Ammon's horn (tissue), 1 donor: ENCODE data around the gene NPR1.
"Not testable (repeated sequence)": the region's sequence is repeated elsewhere in the genome, so short reads cannot be mapped to it uniquely, and the experiment has no call there.

Experiments used
- DNase-seq: peaks from one replicate; pipeline ENCODE4 v3.0.0-alpha.2; 2016; ENCODE audit warnings: low spot score

NPR1 gene

DNA sequence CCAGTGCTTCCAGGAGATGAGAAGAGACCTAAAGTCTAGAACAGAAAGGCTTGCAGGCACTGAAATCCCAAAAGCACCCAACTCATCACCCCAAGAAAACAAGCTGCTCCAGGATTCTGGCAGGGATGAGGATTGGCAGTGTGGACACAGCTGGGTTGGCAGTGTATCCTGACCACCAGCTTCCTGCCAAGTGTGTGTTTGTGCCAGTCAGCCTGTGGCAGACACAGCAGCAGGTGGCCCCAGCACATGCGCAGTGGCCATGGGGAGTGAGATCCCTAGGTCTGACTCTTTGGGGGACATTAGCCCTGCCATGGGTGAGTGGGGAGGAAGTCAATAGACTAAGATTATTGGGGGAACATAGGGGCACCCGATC, 28.6 kb upstream of the NPR1 start:
- DNase-seq: peak; percentile 92

- DNase-seq: no peak
These were observed 26.7 kb upstream of the NPR1 start for GRCh38 chr1:153651771-153652170.

DNA sequence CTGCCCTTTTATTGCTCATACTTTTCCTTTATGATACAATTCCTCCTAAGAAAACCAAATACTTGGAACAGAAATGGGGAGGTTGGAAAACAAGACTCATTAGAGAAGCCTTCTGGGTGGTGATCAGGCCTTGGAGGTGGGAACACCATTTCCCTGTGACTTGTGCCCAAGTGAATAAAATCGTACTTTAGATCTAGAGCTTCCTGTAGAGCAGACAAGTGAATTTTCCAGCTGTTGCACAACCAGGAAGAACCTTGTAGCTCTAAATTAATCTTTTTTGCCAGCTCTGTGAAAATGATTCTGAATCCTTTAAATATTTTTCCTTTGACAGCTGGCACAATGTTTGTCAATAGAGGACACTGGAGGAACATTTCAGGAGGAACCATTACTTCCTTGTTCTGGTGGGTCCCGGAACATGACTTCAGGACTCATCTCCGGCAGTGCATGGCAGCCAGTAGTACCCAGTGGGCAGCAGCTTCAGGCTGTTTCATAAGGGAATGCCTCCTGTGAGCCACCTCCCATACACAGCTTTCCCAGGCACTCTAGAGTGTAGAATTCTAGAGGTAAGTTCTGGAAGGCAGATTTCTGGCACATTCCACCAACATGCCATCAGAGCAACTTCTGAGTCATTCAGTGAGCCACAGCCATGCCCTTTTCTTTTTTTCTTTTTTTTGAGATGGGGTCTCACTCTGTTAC, 25.5 kb upstream of the NPR1 start:
- no peak for DNase-seq

- no peak for DNase-seq
These were observed 23.2 kb upstream of the NPR1 start for GRCh38 chr1:153655333-153655732.

GRCh38 chr1:153658400-153659174, 19.9 kb upstream of the NPR1 start, which contains the start of gene SNAPIN:
TSS of gene SNAPIN (plus strand) at chr1:153658703. CDS start at chr1:153658744, 41 bp downstream.
- DNase-seq: peak; percentile 92

- DNase-seq: no peak
These were observed 19.3 kb upstream of the NPR1 start for GRCh38 chr1:153659175-153659534.

GRCh38 chr1:153659656-153660055, 18.8 kb upstream of the NPR1 start:
- DNase-seq: no peak

- no peak for DNase-seq
These were observed 17.3 kb upstream of the NPR1 start for GRCh38 chr1:153661111-153661708.

DNA sequence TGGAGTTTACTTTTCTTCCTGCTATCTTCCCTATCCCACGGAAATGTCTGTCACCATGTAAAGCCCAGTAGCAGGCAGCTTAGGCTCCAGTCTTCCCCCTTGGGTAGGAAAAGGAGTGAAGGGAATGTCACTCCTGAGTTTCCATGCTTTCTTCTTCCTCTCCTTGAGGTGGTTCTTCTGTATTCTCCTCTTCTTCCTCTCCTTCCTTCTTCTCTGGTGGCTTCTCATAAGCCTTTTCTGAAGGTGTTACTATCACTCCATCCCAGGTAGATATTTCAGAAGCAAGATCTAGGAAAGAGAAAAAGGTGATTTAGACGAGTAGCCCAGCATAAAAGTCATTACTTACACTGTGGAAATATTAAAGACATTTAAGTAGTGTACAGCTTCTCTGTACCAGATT, 16.2 kb upstream of the NPR1 start:
- no peak for DNase-seq

DNA sequence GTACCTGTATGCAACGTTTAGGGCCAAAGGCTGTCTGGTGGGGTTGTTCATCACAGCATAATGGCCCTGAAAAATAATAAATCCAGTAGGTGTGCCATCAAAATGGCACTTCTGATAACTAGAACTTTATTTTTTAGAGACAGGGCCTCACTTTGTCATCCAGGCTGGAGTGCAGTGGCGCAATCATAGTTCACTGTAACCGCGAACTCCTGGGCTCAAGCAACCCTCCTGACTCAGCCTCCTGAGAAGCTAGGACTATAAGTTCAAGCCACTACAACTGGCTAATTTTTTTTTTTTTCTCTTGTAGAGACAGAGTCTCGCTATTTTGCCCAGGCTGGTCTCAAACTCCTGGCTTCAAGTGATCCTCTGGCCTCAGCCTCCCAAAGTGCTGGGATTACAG, 15.3 kb upstream of the NPR1 start:
- no peak for DNase-seq

GRCh38 chr1:153667439-153667838, 11.0 kb upstream of the NPR1 start:
- no peak for DNase-seq

DNA sequence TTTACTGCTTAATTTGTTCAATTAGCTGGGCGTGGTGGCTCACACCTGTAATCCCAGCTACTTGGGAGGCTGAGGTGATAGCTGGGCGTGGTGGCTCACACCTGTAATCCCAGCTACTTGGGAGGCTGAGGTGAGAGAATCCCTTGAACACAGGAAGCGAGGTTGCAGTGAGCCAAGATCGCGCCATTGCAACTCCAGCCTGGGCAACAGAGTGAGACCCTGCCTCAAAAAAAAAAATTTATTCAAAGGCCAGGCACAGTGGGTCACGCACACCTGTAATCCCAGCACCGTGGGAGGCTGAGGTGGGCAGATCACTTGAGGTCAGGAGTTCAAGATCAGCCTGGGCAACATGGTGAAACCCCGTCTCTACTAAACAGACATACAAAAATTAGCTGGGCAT, 9.8 kb upstream of the NPR1 start:
- not testable (repeated sequence) for DNase-seq

DNA sequence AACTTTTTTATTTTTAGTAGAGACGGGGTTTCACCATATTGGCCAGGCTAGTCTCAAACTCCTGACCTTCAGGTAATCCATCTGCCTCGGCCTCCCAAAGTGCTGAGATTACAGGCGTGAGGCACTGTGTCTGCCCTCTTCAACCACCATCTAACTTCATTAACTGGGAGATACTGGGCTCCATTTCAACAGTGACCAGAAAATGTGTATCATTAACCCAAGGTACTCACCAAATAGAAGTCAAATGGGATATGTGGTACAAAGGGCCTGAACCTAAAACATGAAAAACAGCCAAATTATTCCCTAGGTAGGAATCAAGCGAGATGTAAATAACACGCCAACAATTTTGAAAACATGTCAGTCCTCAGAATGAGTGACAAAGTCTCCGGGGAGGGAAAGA, 8.9 kb upstream of the NPR1 start:
- DNase-seq: no peak

- DNase-seq: no peak
These were observed 8.1 kb upstream of the NPR1 start for GRCh38 chr1:153670257-153670858.

DNA sequence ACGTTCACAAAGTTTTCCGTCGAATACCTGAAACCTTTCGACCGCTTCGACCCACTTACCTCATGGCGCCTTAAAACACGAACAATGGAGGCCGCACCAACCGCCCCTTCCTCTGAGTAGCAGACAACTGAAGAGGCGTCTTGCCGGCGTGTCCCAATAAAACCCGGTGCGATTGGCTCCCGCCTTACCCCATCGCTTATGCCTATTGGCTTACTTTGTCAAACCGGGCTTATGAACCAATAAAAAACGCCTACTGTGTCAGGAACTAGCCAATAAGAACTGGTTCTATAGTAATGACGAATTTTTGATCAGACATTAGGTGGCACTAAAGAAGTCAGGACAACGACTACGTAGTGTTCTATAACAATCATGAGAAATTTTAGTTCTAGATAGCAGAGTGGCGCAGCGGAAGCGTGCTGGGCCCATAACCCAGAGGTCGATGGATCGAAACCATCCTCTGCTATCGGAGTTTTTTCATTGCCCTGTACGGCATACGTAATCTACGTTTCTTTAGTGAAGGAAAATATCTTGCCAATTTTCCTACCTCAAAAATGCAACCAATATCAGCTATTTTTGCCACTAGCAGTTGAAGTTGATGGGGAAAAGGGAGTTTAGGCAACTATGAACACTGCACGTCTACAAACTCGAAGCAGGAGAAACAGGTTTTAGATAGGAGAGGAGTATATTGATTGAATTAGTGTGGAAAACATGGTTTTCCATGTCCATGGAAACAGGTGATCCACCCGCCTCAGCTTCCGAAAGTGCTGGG, 7.4 kb upstream of the NPR1 start, which contains the start of gene ILF2:
TSS of gene ILF2 (minus strand) at position 135 of the 769 bp plus-strand sequence. CDS start at position 64, 71 bp downstream.
- peak; percentile 96 for DNase-seq

- DNase-seq: not testable (repeated sequence)
These were observed 6.7 kb upstream of the NPR1 start for GRCh38 chr1:153671628-153672353.

DNA sequence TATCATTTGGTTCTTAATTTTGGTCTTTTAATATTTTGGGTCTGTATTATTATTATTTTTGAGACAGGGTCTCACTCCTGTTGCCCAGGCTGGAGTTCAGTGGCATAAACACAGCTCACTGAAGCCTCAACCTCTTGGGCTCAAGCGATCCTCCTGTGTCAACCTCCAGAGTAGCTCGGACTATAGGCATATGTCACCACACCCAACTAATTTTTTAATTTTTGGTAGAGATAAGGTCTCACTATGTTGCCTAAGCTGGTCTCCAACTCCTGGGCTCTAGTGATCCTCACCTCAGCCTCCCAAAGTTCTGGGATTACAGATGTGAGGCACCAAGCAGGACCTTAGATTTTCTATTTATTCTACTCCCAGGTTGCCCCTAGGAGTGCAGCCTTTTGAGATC, 5.0 kb upstream of the NPR1 start:
- no peak for DNase-seq

DNA sequence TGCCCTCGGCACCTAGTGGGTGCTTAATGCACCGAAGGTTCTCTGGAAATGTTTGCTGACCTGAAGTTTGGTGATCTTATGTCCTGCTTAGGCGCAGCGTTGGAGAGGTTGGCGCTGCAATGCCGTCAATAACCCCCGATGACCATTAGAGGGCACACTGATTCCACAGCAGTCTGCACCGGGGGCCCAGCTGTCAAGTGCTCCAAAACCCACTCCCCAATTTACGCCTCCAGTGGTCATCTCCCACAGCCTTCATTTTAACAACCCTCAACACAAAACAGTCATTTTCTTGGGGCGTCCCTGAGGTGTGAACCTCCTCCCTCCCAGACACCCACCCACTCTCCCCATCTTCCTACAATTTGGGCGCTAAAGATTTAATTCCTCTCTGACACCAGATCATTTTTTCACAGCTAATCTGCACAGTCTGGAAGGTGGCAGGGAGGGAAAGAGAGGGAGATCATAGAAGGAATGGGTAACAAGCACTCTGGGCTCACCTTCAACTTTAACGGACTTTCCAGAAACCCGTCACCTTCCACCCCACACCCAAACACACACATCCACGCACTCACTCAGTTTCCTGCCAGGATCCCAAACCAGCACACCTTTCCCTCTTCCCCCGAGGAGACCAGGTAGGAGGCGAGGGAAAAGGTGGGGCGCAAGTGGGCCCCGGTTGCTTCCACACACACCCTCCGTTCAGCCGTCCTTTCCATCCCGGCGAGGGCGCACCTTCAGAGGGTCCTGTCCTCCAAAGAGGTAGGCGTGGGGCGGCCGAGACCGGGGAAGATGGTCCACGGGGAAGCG, 570 bp upstream of the NPR1 start:
- peak; percentile 76 for DNase-seq

GRCh38 chr1:153679337-153680119, 1.0 kb downstream of the NPR1 start:
- DNase-seq: no peak

GRCh38 chr1:153680120-153680403, 1.6 kb downstream of the NPR1 start:
- DNase-seq: no peak
